Caco-2 (cell line): ENCODE results near the gene SLC39A11. TPM values are rescaled to one million over a fixed set of nuclear protein-coding genes. Genes with fewer than 3 reads are reported as not detected.

Experiments
- BruUV-seq: library from RNA; stranded (reverse); fragments of 400-500 nt; replicated peaks from 2 replicates; lab custom pipeline; 2021; lab: Mats Ljungman, UMichigan
- CTCF ChIA-PET: fragments of 300-600 bp; sonication (Branson Sonifier 250); formaldehyde crosslinking; loops from one replicate; lab custom pipeline; 2022; ENCODE audit warnings: antibody characterized with exemption; lab: Charles Lee
- POLR2A ChIA-PET: fragments of 300-600 bp; sonication (Branson Sonifier 250); formaldehyde crosslinking; loops from one replicate; lab custom pipeline; 2022; ENCODE audit warnings: antibody characterized with exemption; lab: Charles Lee
- DNase-seq, 2 experiments: peaks; one replicate each; pipeline versions ENCODE4 v3.0.0 to v3.0.0-alpha.2; 2020 to 2022
- H3K27me3 ChIP-seq: replicated peaks from 2 replicates; pipeline ENCODE4 v1.6.0; 2011; ENCODE audit warnings: low read length; ENCODE audit not compliant: control insufficient read depth, insufficient read depth
- H3K36me3 ChIP-seq: 2 replicates; pipeline ENCODE4 v1.5.1; 2011; ENCODE audit warnings: low read length; ENCODE audit not compliant: control insufficient read depth, insufficient read depth
- H3K4me1 ChIP-seq: fragments of 250-450 bp; sonication (Bioruptor Pico); 2 replicates; pipeline ENCODE4 v1.5.1; 2020; ENCODE audit warnings: mild to moderate bottlenecking
- H3K4me3 ChIP-seq: 2 replicates; pipeline ENCODE4 v1.5.1; 2011; ENCODE audit warnings: low read depth, mild to moderate bottlenecking, control low read depth, low read length
- H3K9me3 ChIP-seq: fragments of 250-450 bp; sonication (Bioruptor Pico); 2 replicates; pipeline ENCODE4 v1.5.1; 2020; ENCODE audit warnings: mild to moderate bottlenecking, moderate library complexity
- H3K27ac Mint-ChIP-seq: one replicate; pipeline ENCODE4 v1.8.0; 2022; ENCODE audit warnings: mixed read lengths; ENCODE audit not compliant: unreplicated experiment
- H3K27me3 Mint-ChIP-seq: one replicate; pipeline ENCODE4 v1.8.0; 2022; ENCODE audit warnings: mixed read lengths; ENCODE audit not compliant: insufficient read depth, unreplicated experiment
- H3K36me3 Mint-ChIP-seq: one replicate; pipeline ENCODE4 v1.8.0; 2022; ENCODE audit warnings: mild to moderate bottlenecking, mixed read lengths; ENCODE audit not compliant: insufficient read depth, unreplicated experiment
- H3K4me1 Mint-ChIP-seq: one replicate; pipeline ENCODE4 v1.8.0; 2022; ENCODE audit warnings: low read depth, mixed read lengths; ENCODE audit not compliant: unreplicated experiment
- H3K4me3 Mint-ChIP-seq: one replicate; pipeline ENCODE4 v1.8.0; 2022; ENCODE audit warnings: mild to moderate bottlenecking, moderate library complexity, mixed read lengths; ENCODE audit not compliant: unreplicated experiment
- H3K9me3 Mint-ChIP-seq: one replicate; pipeline ENCODE4 v1.8.0; 2022; ENCODE audit warnings: mixed read lengths; ENCODE audit not compliant: unreplicated experiment
- CTCF ChIP-seq, 2 experiments: fragments of 200-600 bp in 1 of 2; IDR thresholded peaks; 1 replicate in 1 of 2; 2 replicates in 1 of 2; pipeline versions ENCODE4 v1.5.1 to v1.8.0; 2011 to 2022; ENCODE audit warnings: antibody characterized with exemption in 1 of 2, control low read depth in 1 of 2, inconsistent platforms in 1 of 2, low read depth in 1 of 2, low read length in 1 of 2, mild to moderate bottlenecking in 1 of 2, moderate library complexity in 1 of 2; ENCODE audit not compliant: insufficient read depth in 1 of 2, severe bottlenecking in 1 of 2, unreplicated experiment in 1 of 2
- intact Hi-C: fragments of 100-400 bp; cut with micrococcal nuclease; formaldehyde crosslinking; loops from one replicate; pipeline ENCODE4 v1.10.0; 2022; ENCODE audit not compliant: unreplicated experiment
- total RNA-seq: library from RNA; stranded (reverse); gene quantifications from 2 replicates; pipeline ENCODE4 v1.2.3, GENCODE V29; 2022

The SLC39A11 gene
- total RNA-seq, 1 experiment from 2014 or later = 26.4 TPM

DNA sequence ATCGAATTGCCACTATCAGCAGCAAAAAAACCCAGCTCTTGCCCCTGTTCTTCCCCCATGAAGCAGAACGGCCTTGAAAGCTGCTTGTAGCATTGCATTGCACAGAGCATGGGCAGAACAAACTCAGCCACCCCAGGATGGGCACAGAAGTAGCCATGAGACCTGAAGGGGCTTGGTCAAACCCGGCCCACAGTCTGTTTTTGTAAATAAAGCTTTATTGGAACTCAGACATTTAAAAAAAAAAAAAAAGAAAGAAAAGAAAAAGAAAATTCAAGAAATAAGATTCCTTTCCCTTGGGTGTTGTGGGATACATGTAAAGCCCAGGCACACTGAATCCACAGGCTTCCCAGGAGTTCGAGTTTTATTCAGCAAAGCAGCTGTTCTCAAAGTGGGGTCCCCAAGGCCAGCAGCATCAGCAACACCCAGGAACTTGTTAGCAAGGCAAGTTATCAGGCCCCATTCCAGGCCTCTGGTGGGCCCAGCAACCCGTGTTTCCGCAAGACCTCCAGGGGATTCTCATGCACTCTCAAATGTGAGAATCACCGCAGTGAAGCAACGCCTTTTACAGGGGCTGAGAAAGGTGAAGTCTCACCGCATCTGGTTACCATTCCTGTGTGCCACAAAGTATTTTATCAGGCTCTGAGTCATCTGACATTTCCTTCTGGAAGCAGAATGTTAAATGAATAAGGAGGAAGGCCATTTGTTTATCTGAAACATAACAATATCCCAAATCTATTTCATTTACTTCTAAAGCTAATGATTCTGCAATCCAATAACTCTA is 108.2 kb downstream of the SLC39A11 start:
- Histone ChIP-seq H3K9me3 (no peaks in the 10 kb centered on the region), H3K4me1 (no peaks in the 10 kb centered on the region), H3K4me3 (no peak overlapping the region), H3K36me3 (no peaks in the 10 kb centered on the region; the same call in 1 of the 2 replicates), H3K27me3 (no peaks in the 10 kb centered on the region)
- intact Hi-C loops = no loop called here
- no peak for DNase-seq
- ChIA-PET CTCF (interaction anchor here (0.5 to 1.3 kb wide), 5 partner anchors 108 to 427 kb away, joined by 3 to 5 read pairs (median 4); partner anchors contain the start of genes SLC39A11 and SSTR2), POLR2A (no interaction called here)
- Mint-ChIP-seq H3K4me1 (no peaks in the 10 kb centered on the region), H3K27me3 (no peaks in the 10 kb centered on the region), H3K36me3 (no peaks in the 10 kb centered on the region), H3K9me3 (no peaks in the 10 kb centered on the region), H3K27ac (no peak overlapping the region), H3K4me3 (no peak overlapping the region)
- TF ChIP-seq CTCF (IDR thresholded peaks at IDR 0.05; ENCODE audit: insufficient read depth in 1 of 2, low read depth in 1 of 2, low read length in 1 of 2, severe bottlenecking in 1 of 2, unreplicated experiment in 1 of 2) = no peak
- no TSS peak for BruUV-seq

DNA sequence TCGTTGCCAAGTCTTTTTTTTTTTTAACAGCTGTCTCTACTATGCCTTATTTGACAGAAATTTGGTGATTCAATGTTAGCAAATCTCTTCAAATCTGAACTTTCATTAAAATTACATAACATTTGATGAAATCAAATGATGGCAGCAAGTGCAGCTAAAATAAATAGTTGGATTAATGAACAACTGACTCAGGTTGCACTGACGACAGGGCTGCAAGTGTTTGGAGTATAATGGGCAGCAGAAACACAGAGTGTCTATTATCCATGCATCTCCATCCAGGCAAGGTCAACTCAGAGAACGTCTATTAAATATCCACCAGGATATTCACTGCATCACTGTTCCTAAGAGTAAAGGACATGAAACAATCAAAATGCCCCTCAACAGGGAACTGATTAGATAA is 109.8 kb downstream of the SLC39A11 start:
- DNase-seq = no peak
- no TSS peak for BruUV-seq
- intact Hi-C loops = no loop called here
- TF ChIP-seq CTCF (IDR thresholded peaks at IDR 0.05; ENCODE audit: insufficient read depth in 1 of 2, low read depth in 1 of 2, low read length in 1 of 2, severe bottlenecking in 1 of 2, unreplicated experiment in 1 of 2) = no peak
- Histone ChIP-seq H3K36me3 (no peaks in the 10 kb centered on the region; the same call in 1 of the 2 replicates), H3K4me3 (no peak overlapping the region), H3K27me3 (no peaks in the 10 kb centered on the region), H3K4me1 (peaks cover under 1% of the 10 kb centered on the region), H3K9me3 (no peaks in the 10 kb centered on the region)
- ChIA-PET CTCF (no interaction called here), POLR2A (no interaction called here)
- Mint-ChIP-seq H3K27ac (no peak overlapping the region), H3K4me1 (no peaks in the 10 kb centered on the region), H3K27me3 (no peaks in the 10 kb centered on the region), H3K36me3 (no peaks in the 10 kb centered on the region), H3K9me3 (no peaks in the 10 kb centered on the region), H3K4me3 (no peak overlapping the region)

DNA sequence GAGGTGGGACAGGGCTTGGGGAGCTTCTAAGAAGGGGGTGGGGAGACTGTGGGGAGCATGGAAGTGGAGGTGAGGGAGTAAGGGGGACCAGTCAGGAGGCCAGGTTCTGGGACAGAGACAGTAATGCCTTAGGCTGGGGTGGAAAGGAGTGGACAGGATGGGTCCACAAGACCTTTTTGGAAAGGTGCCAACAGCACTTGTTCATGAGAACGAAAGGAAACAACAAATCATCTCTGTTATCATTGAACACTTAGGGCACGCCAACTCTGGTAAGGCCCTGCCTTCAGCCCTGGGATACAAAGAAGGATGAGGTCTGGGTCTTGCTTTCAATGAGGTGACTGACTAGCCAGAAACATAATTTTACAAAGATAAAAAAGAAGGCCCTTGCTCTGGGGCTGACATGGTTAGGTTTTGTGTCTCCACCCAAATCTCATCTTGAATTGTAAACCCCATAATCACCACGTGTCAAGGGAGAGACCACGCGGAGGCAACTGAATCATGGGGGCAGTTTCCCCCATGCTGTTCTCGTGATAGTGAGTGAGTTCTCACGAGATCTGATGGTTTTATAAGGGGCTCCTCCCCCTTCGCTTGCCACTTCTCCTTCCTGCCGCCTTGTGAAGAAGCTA is 113.8 kb downstream of the SLC39A11 start:
- H3K27me3 ChIP-seq = no peaks in the 10 kb centered on the region
- no peaks in the 10 kb centered on the region for H3K36me3 Mint-ChIP-seq
- H3K9me3 ChIP-seq = peaks cover 5% of the 10 kb centered on the region; the same call in 1 of the 2 replicates
- POLR2A ChIA-PET = no interaction called here
- H3K4me3 ChIP-seq = no peak overlapping the region
- peaks cover 10% of the 10 kb centered on the region for H3K4me1 Mint-ChIP-seq
- no peak overlapping the region for H3K4me3 Mint-ChIP-seq
- no peaks in the 10 kb centered on the region; the same call in 1 of the 2 replicates for H3K36me3 ChIP-seq
- no TSS peak for BruUV-seq
- no peak for DNase-seq
- H3K27ac Mint-ChIP-seq = no peak overlapping the region
- no peak for TF ChIP-seq CTCF (IDR thresholded peaks at IDR 0.05; ENCODE audit: insufficient read depth in 1 of 2, low read depth in 1 of 2, low read length in 1 of 2, severe bottlenecking in 1 of 2, unreplicated experiment in 1 of 2)
- H3K27me3 Mint-ChIP-seq = no peaks in the 10 kb centered on the region
- CTCF ChIA-PET = no interaction called here
- intact Hi-C loops = no loop called here
- peaks cover 9% of the 10 kb centered on the region for H3K4me1 ChIP-seq
- H3K9me3 Mint-ChIP-seq = no peaks in the 10 kb centered on the region
